Osteoblast (primary cell): ENCODE results near the gene SF3A1. TPM values are rescaled to one million over a fixed set of nuclear protein-coding genes. Genes with fewer than 3 reads are reported as not detected.

ENCODE experiments used
- DNase-seq: peaks from one replicate; pipeline ENCODE4 v3.0.0; 2011; ENCODE audit warnings: low spot score, mixed read lengths; ENCODE audit not compliant: insufficient read length; ENCODE audit errors: missing footprints
- H2AFZ ChIP-seq: 2 replicates; pipeline ENCODE4 v1.6.0; 2011; ENCODE audit warnings: mild to moderate bottlenecking, low read length
- H3K27ac ChIP-seq: 2 replicates; pipeline ENCODE4 v1.5.1; 2011; ENCODE audit warnings: mild to moderate bottlenecking, low read depth, low read length, moderate library complexity
- H3K27me3 ChIP-seq: 2 replicates; pipeline ENCODE4 v1.6.0; 2012; ENCODE audit warnings: mild to moderate bottlenecking, control low read depth, inconsistent platforms, low read length, moderate library complexity; ENCODE audit not compliant: insufficient read depth
- H3K36me3 ChIP-seq: 2 replicates; pipeline ENCODE4 v1.5.1; 2011; ENCODE audit warnings: mild to moderate bottlenecking, low read length, control low read depth, moderate library complexity; ENCODE audit not compliant: insufficient read depth
- H3K4me1 ChIP-seq: 2 replicates; pipeline ENCODE4 v1.5.1; 2011; ENCODE audit warnings: mild to moderate bottlenecking, low read length, control low read depth, moderate library complexity; ENCODE audit not compliant: insufficient read depth
- H3K4me2 ChIP-seq: 2 replicates; pipeline ENCODE4 v1.6.0; 2011; ENCODE audit warnings: mild to moderate bottlenecking, low read length; ENCODE audit not compliant: insufficient read depth
- H3K4me3 ChIP-seq: fragments of 200-600 bp; sonication (generic); 3 replicates; pipeline ENCODE4 v1.5.1; 2012; ENCODE audit warnings: mild to moderate bottlenecking, low read length, inconsistent platforms; ENCODE audit not compliant: insufficient read depth
- H3K79me2 ChIP-seq: 2 replicates; pipeline ENCODE4 v1.6.0; 2012; ENCODE audit warnings: mild to moderate bottlenecking, low read length, control low read depth, inconsistent platforms; ENCODE audit not compliant: insufficient read depth
- H3K9me3 ChIP-seq: 2 replicates; pipeline ENCODE4 v1.5.1; 2011; ENCODE audit warnings: low read depth, low read length, control low read depth
- H4K20me1 ChIP-seq: 2 replicates; pipeline ENCODE4 v1.6.0; 2012; ENCODE audit warnings: mild to moderate bottlenecking, low read length, control low read depth; ENCODE audit not compliant: insufficient read depth
- CTCF ChIP-seq: IDR thresholded peaks from 2 replicates; pipeline ENCODE4 v1.5.1; 2011; ENCODE audit warnings: mild to moderate bottlenecking, low read depth, low read length, moderate library complexity; ENCODE audit errors: extremely low read depth
- total RNA-seq: library from RNA; depleted of rRNA; stranded (reverse); fragments of >200 nt; gene quantifications from 2 replicates; pipeline ENCODE4 v1.2.3, GENCODE V29; 2012

SF3A1 gene
- total RNA-seq, 1 donor: 21.7 TPM

- no peak overlapping the region for H3K4me3 ChIP-seq
- H3K36me3 ChIP-seq: no peaks in the 10 kb centered on the region
- H3K79me2 ChIP-seq: peaks cover 25% of the 10 kb centered on the region
- peak; percentile 15 for DNase-seq
- peaks cover 14% of the 10 kb centered on the region for H4K20me1 ChIP-seq
- no peaks in the 10 kb centered on the region for H3K9me3 ChIP-seq
- H3K27ac ChIP-seq: no peak overlapping the region
- no peak overlapping the region for H3K4me2 ChIP-seq
- peaks cover 20% of the 10 kb centered on the region for H3K4me1 ChIP-seq
- H2AFZ ChIP-seq: no peak overlapping the region
- no peaks in the 10 kb centered on the region for H3K27me3 ChIP-seq
- no peak for TF ChIP-seq CTCF
Observed at GRCh38 chr22:30393885-30394284, 37.2 kb upstream of the SF3A1 start.

DNA sequence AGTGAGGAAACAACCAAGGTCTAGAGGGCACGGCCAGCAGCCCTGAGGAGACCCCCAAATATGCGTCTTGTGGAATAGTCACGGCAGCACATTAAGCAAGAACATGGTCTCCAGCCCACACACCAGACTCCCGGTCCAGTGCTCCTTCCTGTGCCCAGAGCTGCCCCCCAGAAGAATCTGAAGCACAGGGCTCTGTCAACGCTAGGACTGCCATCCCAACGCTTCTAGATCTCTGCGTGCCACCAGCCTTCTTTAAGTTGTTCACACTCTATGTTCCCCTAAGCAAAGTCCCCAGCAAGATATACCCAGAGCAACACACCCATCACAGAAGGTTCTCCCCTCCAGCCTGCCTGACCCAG is 36.6 kb upstream of the SF3A1 start:
- Histone ChIP-seq H3K4me1 (peaks cover 14% of the 10 kb centered on the region), H3K79me2 (peaks cover 19% of the 10 kb centered on the region), H2AFZ (no peak overlapping the region), H3K27ac (no peak overlapping the region), H3K36me3 (no peaks in the 10 kb centered on the region), H3K4me2 (no peak overlapping the region), H4K20me1 (peaks cover 8% of the 10 kb centered on the region), H3K4me3 (no peak overlapping the region), H3K9me3 (no peaks in the 10 kb centered on the region), H3K27me3 (no peaks in the 10 kb centered on the region)
- peak; percentile 19 for DNase-seq
- TF ChIP-seq CTCF: no peak

GRCh38 chr22:30392661-30393321 is 36.1 kb upstream of the SF3A1 start:
- no peak overlapping the region for H3K4me3 ChIP-seq

More at GRCh38 chr22:30392661-30393321, 36.1 kb upstream of the SF3A1 start:
- Histone ChIP-seq H3K4me2 (no peak overlapping the region), H3K27me3 (no peaks in the 10 kb centered on the region), H4K20me1 (peaks cover 3% of the 10 kb centered on the region), H3K9me3 (no peaks in the 10 kb centered on the region), H3K36me3 (no peaks in the 10 kb centered on the region), H3K79me2 (peaks cover 14% of the 10 kb centered on the region), H3K4me1 (peaks cover 10% of the 10 kb centered on the region), H3K27ac (no peak overlapping the region), H2AFZ (no peak overlapping the region)
- peak; percentile 46 for DNase-seq
- TF ChIP-seq CTCF: no peak
